H1 (cell line): ENCODE data around the gene LY6G6C. TPM values are rescaled to one million over a fixed set of nuclear protein-coding genes. Genes with fewer than 3 reads are reported as not detected.

Experiments used
- CTCF ChIA-PET: fragments of 300-600 bp; sonication (Branson Sonifier 250); formaldehyde crosslinking; loops from one replicate; lab custom pipeline; 2021; ENCODE audit not compliant: partially characterized antibody; lab: Charles Lee
- POLR2A ChIA-PET: fragments of 300-600 bp; sonication (Branson Sonifier 250); formaldehyde crosslinking; loops from one replicate; lab custom pipeline; 2021; ENCODE audit warnings: inconsistent platforms; ENCODE audit not compliant: partially characterized antibody; lab: Charles Lee
- DNase-seq, 2 experiments: peaks; one replicate each; pipeline versions ENCODE4 v3.0.0 to v3.0.0-alpha.2; 2010 to 2022; ENCODE audit warnings: low spot score in 2 of 2, low read depth in 1 of 2, mixed read lengths in 1 of 2
- FAIRE-seq: peaks from 2 replicates; lab custom pipeline; 2011; peaks lifted over from hg19 to GRCh38; lab: Jason Lieb, UNC
- H2AFZ ChIP-seq: 2 replicates; pipeline ENCODE4 v1.8.1; 2012; ENCODE audit warnings: low read length, inconsistent platforms
- H2AK5ac ChIP-seq: 2 replicates; pipeline ENCODE4 v1.6.1; 2013; ENCODE audit warnings: low read depth, low read length
- H2BK120ac ChIP-seq: replicated peaks from 2 replicates; pipeline ENCODE3; 2013; ENCODE audit warnings: low read depth, low read length, inconsistent platforms
- H2BK12ac ChIP-seq: 2 replicates; pipeline ENCODE4 v1.6.1; 2013; ENCODE audit warnings: low read depth, low read length
- H2BK15ac ChIP-seq: 2 replicates; pipeline ENCODE4 v1.6.1; 2013; ENCODE audit warnings: low read length
- H2BK20ac ChIP-seq: 2 replicates; pipeline ENCODE4 v1.6.1; 2013; ENCODE audit warnings: low read length
- H2BK5ac ChIP-seq: 2 replicates; pipeline ENCODE4 v1.6.1; 2013; ENCODE audit warnings: low read depth, low read length
- H3K14ac ChIP-seq: 2 replicates; pipeline ENCODE4 v1.6.1; 2013; ENCODE audit warnings: inconsistent platforms; ENCODE audit not compliant: insufficient read length
- H3K18ac ChIP-seq: 2 replicates; pipeline ENCODE4 v1.6.1; 2013; ENCODE audit warnings: low read length; ENCODE audit errors: extremely low read depth
- H3K23ac ChIP-seq: 2 replicates; pipeline ENCODE4 v1.6.1; 2013; ENCODE audit warnings: inconsistent platforms; ENCODE audit not compliant: insufficient read length
- H3K23me2 ChIP-seq: 2 replicates; pipeline ENCODE4 v1.6.1; 2013; ENCODE audit warnings: low read depth, low read length
- H3K27ac ChIP-seq: 2 replicates; pipeline ENCODE4 v1.6.1; 2011; ENCODE audit warnings: low read depth, low read length, inconsistent platforms
- H3K27me3 ChIP-seq, 4 experiments: replicated peaks in 1 of 4; 1 replicate in 1 of 4; 2 replicates in 3 of 4; pipeline versions ENCODE4 v1.6.1 to v1.8.1; 2011 to 2013; ENCODE audit warnings: low read length in 3 of 4, mild to moderate bottlenecking in 3 of 4, inconsistent platforms in 2 of 4, mixed read lengths in 2 of 4, moderate library complexity in 1 of 4; ENCODE audit not compliant: control insufficient read depth in 3 of 4, insufficient read depth in 3 of 4; ENCODE audit errors: extremely low read depth in 1 of 4
- H3K36me3 ChIP-seq, 4 experiments: 2 replicates each; pipeline versions ENCODE4 v1.6.1 to v1.8.1; 2011 to 2013; ENCODE audit warnings: mild to moderate bottlenecking in 4 of 4, low read length in 3 of 4, moderate library complexity in 2 of 4, control low read depth in 1 of 4, inconsistent platforms in 1 of 4; ENCODE audit not compliant: insufficient read depth in 4 of 4, control insufficient read depth in 2 of 4
- H3K4ac ChIP-seq: replicated peaks from 2 replicates; pipeline ENCODE3; 2013; ENCODE audit warnings: low read length, low read depth, mixed read lengths, inconsistent platforms; ENCODE audit not compliant: insufficient read length
- H3K4me1 ChIP-seq, 4 experiments: replicated peaks in 1 of 4; 1 replicate in 1 of 4; 2 replicates in 3 of 4; pipeline versions ENCODE4 v1.6.1 to v1.8.1; 2011 to 2013; ENCODE audit warnings: low read length in 3 of 4, inconsistent platforms in 2 of 4, mixed read lengths in 1 of 4; ENCODE audit not compliant: insufficient read depth in 4 of 4, control insufficient read depth in 3 of 4
- H3K4me2 ChIP-seq, 2 experiments: 2 replicates each; pipeline versions ENCODE4 v1.6.1 to v1.8.1; 2011 to 2013; ENCODE audit warnings: low read depth in 2 of 2, low read length in 2 of 2, control low read depth in 1 of 2, inconsistent platforms in 1 of 2, mild to moderate bottlenecking in 1 of 2; ENCODE audit not compliant: insufficient read depth in 1 of 2
- H3K4me3 ChIP-seq, 4 experiments: fragments of 200-600, 300-600 bp in 1 of 4; sonication (generic), shearing (Covaris generic), sonication (Bioruptor Twin) in 1 of 4; 2 replicates each; pipeline versions ENCODE4 v1.5.1 to v1.8.1; 2011 to 2016; ENCODE audit warnings: low read length in 4 of 4, low read depth in 3 of 4, control low read depth in 2 of 4, inconsistent platforms in 2 of 4, mild to moderate bottlenecking in 2 of 4, mixed read lengths in 1 of 4, moderate library complexity in 1 of 4; ENCODE audit not compliant: insufficient read depth in 2 of 4; ENCODE audit errors: extremely low read depth in 1 of 4
- H3K56ac ChIP-seq: replicated peaks from 2 replicates; pipeline ENCODE3; 2013; ENCODE audit warnings: low read depth, mild to moderate bottlenecking, mixed read lengths, low read length, inconsistent platforms; ENCODE audit not compliant: insufficient read length
- H3K79me1 ChIP-seq: 2 replicates; pipeline ENCODE4 v1.6.1; 2013; ENCODE audit warnings: low read depth, low read length, control low read depth
- H3K79me2 ChIP-seq, 2 experiments: 2 replicates each; pipeline versions ENCODE4 v1.6.1 to v1.8.1; 2012 to 2013; ENCODE audit warnings: low read length in 2 of 2, mild to moderate bottlenecking in 2 of 2, inconsistent platforms in 1 of 2; ENCODE audit not compliant: insufficient read depth in 2 of 2, control insufficient read depth in 1 of 2
- H3K9ac ChIP-seq, 4 experiments: replicated peaks in 1 of 4; 1 replicate in 1 of 4; 2 replicates in 3 of 4; pipeline versions ENCODE4 v1.6.1 to v1.8.1; 2011 to 2013; ENCODE audit warnings: low read depth in 3 of 4, low read length in 3 of 4, control low read depth in 2 of 4, mild to moderate bottlenecking in 2 of 4, moderate library complexity in 2 of 4, inconsistent platforms in 1 of 4; ENCODE audit errors: extremely low read depth in 1 of 4
- H3K9me3 ChIP-seq, 2 experiments: 2 replicates each; pipeline versions ENCODE4 v1.6.1 to v1.8.1; 2012 to 2013; ENCODE audit warnings: mild to moderate bottlenecking in 2 of 2, moderate library complexity in 2 of 2, control low read depth in 1 of 2, inconsistent platforms in 1 of 2, low read depth in 1 of 2, low read length in 1 of 2, mixed read lengths in 1 of 2; ENCODE audit not compliant: insufficient read depth in 2 of 2
- H4K20me1 ChIP-seq, 2 experiments: replicated peaks in 1 of 2; 2 replicates each; pipeline versions ENCODE3 to v1.8.1; 2011 to 2013; ENCODE audit warnings: inconsistent platforms in 2 of 2, low read length in 2 of 2, mild to moderate bottlenecking in 1 of 2; ENCODE audit not compliant: insufficient read depth in 2 of 2, control insufficient read depth in 1 of 2
- H4K5ac ChIP-seq: 2 replicates; pipeline ENCODE4 v1.6.1; 2013; ENCODE audit warnings: low read length, low read depth, mixed read lengths, inconsistent platforms; ENCODE audit not compliant: insufficient read length
- H4K8ac ChIP-seq: 2 replicates; pipeline ENCODE4 v1.8.0; 2013; ENCODE audit warnings: mild to moderate bottlenecking, moderate library complexity, low read length, inconsistent platforms; ENCODE audit not compliant: insufficient read depth; ENCODE audit errors: extremely low read depth
- H4K91ac ChIP-seq: replicated peaks from 2 replicates; pipeline ENCODE3; 2013; ENCODE audit warnings: low read length, mixed read lengths, inconsistent platforms; ENCODE audit not compliant: insufficient read length
- ASH2L ChIP-seq: fragments of 200-600, 300-600 bp; sonication (generic); IDR thresholded peaks from one replicate; pipeline ENCODE4 v1.7.1; 2017; ENCODE audit warnings: low read length
- CBX5 ChIP-seq: fragments of 300-800, 300-1000 bp; sonication (generic); IDR thresholded peaks from 2 replicates; pipeline ENCODE4 v1.7.1; 2016; ENCODE audit warnings: antibody characterized with exemption, low read length, low read depth
- GABPA ChIP-seq: IDR thresholded peaks from 2 replicates; pipeline ENCODE4 v1.6.1; 2011; ENCODE audit warnings: mild to moderate bottlenecking, low read length, moderate library complexity, borderline replicate concordance; ENCODE audit not compliant: insufficient read depth
- HDAC2 ChIP-seq, 2 experiments: fragments of 300-600 bp in 1 of 2; sonication (generic) in 1 of 2; IDR thresholded peaks; 2 replicates each; pipeline ENCODE4 v1.6.1; 2011 to 2012; ENCODE audit warnings: low read depth in 2 of 2, low read length in 2 of 2, mild to moderate bottlenecking in 2 of 2, moderate library complexity in 2 of 2, borderline replicate concordance in 1 of 2, inconsistent platforms in 1 of 2
- KDM4A ChIP-seq: IDR thresholded peaks from one replicate; pipeline ENCODE4 v1.7.1; 2012; ENCODE audit warnings: low read depth, mild to moderate bottlenecking, moderate library complexity, low read length, inconsistent platforms; ENCODE audit not compliant: severe bottlenecking
- POLR2AphosphoS5 ChIP-seq: IDR thresholded peaks from 2 replicates; pipeline ENCODE4 v1.6.1; 2011; ENCODE audit warnings: low read depth, low read length
- RBBP5 ChIP-seq: IDR thresholded peaks from 2 replicates; pipeline ENCODE4 v1.7.1; 2012; ENCODE audit warnings: low read depth, mild to moderate bottlenecking, inconsistent platforms, low read length, moderate library complexity, borderline replicate concordance
- WGBS, 2 experiments: shearing (Covaris generic) in 1 of 2; methylation state at CpG; one replicate each; pipeline versions ENCODE4 v1.1.6 to v1.1.7; 2013 to 2015; ENCODE audit warnings: low lambda C conversion rate in 2 of 2, mixed read lengths in 2 of 2, inconsistent platforms in 1 of 2, low coverage in 1 of 2, missing lambda C conversion rate in 1 of 2; ENCODE audit not compliant: insufficient replicate concordance in 2 of 2, insufficient coverage in 1 of 2, insufficient read length in 1 of 2; ENCODE audit errors: extremely low coverage in 1 of 2, missing lambda C conversion rate in 1 of 2; 5-methylcytosine and 5-hydroxymethylcytosine counted together
- polyA plus RNA-seq, 7 experiments: library from polyadenylated mRNA; depleted of rRNA in 3 of 7; stranded (reverse) in 5 of 7; unstranded in 2 of 7; fragments of >200 nt in 5 of 7; fragments of 200-250 nt in 2 of 7; gene quantifications; 1 replicate in 5 of 7; 2 replicates in 1 of 7; 4 replicates in 1 of 7; pipeline versions ENCODE4 v1.2.1 to v1.2.3, GENCODE V29; 2011 to 2013; ENCODE audit warnings: missing spikeins in 2 of 7, mixed read lengths in 2 of 7
- total RNA-seq: library from RNA; stranded (reverse); fragmentation: NEBNext Ultra II Directional; extraction: Animal tissue kit (Norgen Biotek cat#: 25700); gene quantifications from 2 replicates; pipeline ENCODE4 v1.2.1, GENCODE V29; 2021
- TF ChIP-seq, protein P1 (sequence below): IDR thresholded peaks from 2 replicates; pipeline ENCODE4 v1.6.1; 2011; ENCODE audit warnings: low read length, improper control_type of control experiment

Gene LY6G6C
- total and polyA plus RNA-seq, 2 of the 8 experiments (the other 6 are each of a cell fraction or from before 2014, with no cell fraction given): 0.23 TPM; not detected in 1

GRCh38 chr6:31736021-31736767, 14.6 kb upstream of the LY6G6C start, which contains the start of gene CLIC1:
TSS of gene CLIC1 (minus strand) at chr6:31736530. CDS start at chr6:31736300, 230 bp downstream.
- WGBS, 2 experiments: 2% methylated on average over 22 of the region's 24 CpGs; no CpG with 5 or more reads in 1 of the 2 experiments
- TF ChIP-seq RBBP5 (0 out of 2 replicates have a peak, but pooled peaks have one; percentile 11), ASH2L (peak; percentile 73), POLR2AphosphoS5 (0 out of 2 replicates have a peak, but pooled peaks have one; percentile 58), KDM4A (peak; percentile 46), GABPA (no peak), HDAC2 (IDR thresholded peaks at IDR 0.05; ENCODE audit: borderline replicate concordance in 1 of 2, low read depth in 2 of 2, low read length in 2 of 2) (peak in 1 of 2 experiments; percentile 49; a peak in 1 of 4 replicates), CBX5 (no peak)
- TF ChIP-seq, protein P1, sequence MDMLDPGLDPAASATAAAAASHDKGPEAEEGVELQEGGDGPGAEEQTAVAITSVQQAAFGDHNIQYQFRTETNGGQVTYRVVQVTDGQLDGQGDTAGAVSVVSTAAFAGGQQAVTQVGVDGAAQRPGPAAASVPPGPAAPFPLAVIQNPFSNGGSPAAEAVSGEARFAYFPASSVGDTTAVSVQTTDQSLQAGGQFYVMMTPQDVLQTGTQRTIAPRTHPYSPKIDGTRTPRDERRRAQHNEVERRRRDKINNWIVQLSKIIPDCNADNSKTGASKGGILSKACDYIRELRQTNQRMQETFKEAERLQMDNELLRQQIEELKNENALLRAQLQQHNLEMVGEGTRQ: no peak

More at GRCh38 chr6:31736021-31736767, 14.6 kb upstream of the LY6G6C start, which contains the start of gene CLIC1:
- Histone ChIP-seq H4K20me1 (peaks cover 4 to 5% of the 10 kb centered on the region in 2 experiments), H3K4me2 (peak within 1 kb of the TSS; percentile 78 to 99), H2BK5ac (peak within 1 kb of the TSS; percentile 97), H3K9ac (peak within 1 kb of the TSS; percentile 63 to 91 (median 66)), H3K23me2 (peaks cover 20% of the 10 kb centered on the region), H2AFZ (no peak within 1 kb of the TSS), H3K36me3 (peaks cover 10 to 26% (median 20%) of the 10 kb centered on the region in 4 experiments), H3K56ac (peak within 1 kb of the TSS; percentile 27), H3K79me2 (peaks cover 0 to 26% of the 10 kb centered on the region in 2 experiments; a peak in 2 of 4 replicates), H3K27ac (peak within 1 kb of the TSS; percentile 64; the same call in 1 of the 2 replicates), H3K27me3 (no peaks in the 10 kb centered on the region), H4K8ac (peak within 1 kb of the TSS; percentile 64; the same call in 1 of the 2 replicates), H3K14ac (no peak within 1 kb of the TSS), H3K18ac (peak within 1 kb of the TSS; percentile 93), H4K91ac (peak within 1 kb of the TSS; percentile 67), H2BK12ac (peak within 1 kb of the TSS; percentile 35; the same call in 1 of the 2 replicates), H3K4me3 (peak within 1 kb of the TSS; percentile 82 to 98 (median 92)), H2BK120ac (peak within 1 kb of the TSS; percentile 29), H3K4ac (peak within 1 kb of the TSS; percentile 40), H4K5ac (peak within 1 kb of the TSS; percentile 88), H3K9me3 (no peaks in the 10 kb centered on the region; a peak in 1 of 4 replicates), H2AK5ac (peak within 1 kb of the TSS; percentile 57; the same call in 1 of the 2 replicates), H2BK20ac (peak within 1 kb of the TSS; percentile 61; the same call in 1 of the 2 replicates), H2BK15ac (peak within 1 kb of the TSS; percentile 81; the same call in 1 of the 2 replicates), H3K4me1 (peaks cover 23 to 29% (median 25%) of the 10 kb centered on the region in 4 experiments), H3K79me1 (peaks cover 8% of the 10 kb centered on the region; the same call in 1 of the 2 replicates), H3K23ac (no peak within 1 kb of the TSS)
- CTCF ChIA-PET: interaction anchor here (0.5 to 5.6 kb wide), 20 partner anchors 12 to 868 kb away, joined by 3 to 23 read pairs (median 3); no protein-coding TSS in a partner anchor
- peak; percentile 50 to 86 for DNase-seq
- POLR2A ChIA-PET: interaction anchor here (0.7 to 8.7 kb wide), 27 partner anchors 11 to 223 kb away, joined by 3 to 73 read pairs (median 5); partner anchors contain the start of genes ABHD16A, CSNK2B, DDX39B and GPANK1
- FAIRE-seq: no peak
